Activated T-cell treated with anti-CD3 and anti-CD28 coated beads, Interleukin-2, amount 50 U/mL, for 48 hours (primary cell): ENCODE measurements around the gene ENTREP3.
"Not testable (repeated sequence)": the region's sequence is repeated elsewhere in the genome, so short reads cannot be mapped to it uniquely, and the experiment has no call there.

Experiments
- DNase-seq, 2 experiments: peaks; one replicate each; pipeline ENCODE4 v3.0.0-alpha.2; 2020

ENTREP3 gene

GRCh38 chr1:155255243-155256007, at the start of gene ENTREP3:
Gene ENTREP3 (minus strand): TSS chr1:155255483. CDS start chr1:155254877, 606 bp downstream.
- DNase-seq: peak; percentile 84 to 88

GRCh38 chr1:155304558-155305063, 49.3 kb upstream of the ENTREP3 start:
- no peak for DNase-seq

- DNase-seq: no peak
Measured at GRCh38 chr1:155301342-155301841, 46.1 kb upstream of the ENTREP3 start, which contains the start of gene PKLR. Gene PKLR (minus strand): TSS chr1:155301438. CDS start chr1:155301395, 43 bp downstream.

- no peak for DNase-seq
Measured at GRCh38 chr1:155300553-155301329, 45.5 kb upstream of the ENTREP3 start.

- no peak for DNase-seq
Measured at GRCh38 chr1:155300024-155300423, 44.7 kb upstream of the ENTREP3 start.

GRCh38 chr1:155297384-155297783, 42.1 kb upstream of the ENTREP3 start:
- no peak for DNase-seq

GRCh38 chr1:155296661-155297060, 41.4 kb upstream of the ENTREP3 start:
- DNase-seq: no peak

- DNase-seq: no peak
Measured at GRCh38 chr1:155295942-155296267, 40.6 kb upstream of the ENTREP3 start.

GRCh38 chr1:155295183-155295941, 40.1 kb upstream of the ENTREP3 start:
- no peak for DNase-seq

- DNase-seq: no peak
Measured at GRCh38 chr1:155294520-155295182, 39.4 kb upstream of the ENTREP3 start.

GRCh38 chr1:155293086-155293749, 37.9 kb upstream of the ENTREP3 start:
- no peak for DNase-seq

- not testable (repeated sequence) for DNase-seq
Measured at GRCh38 chr1:155291006-155291405, 35.7 kb upstream of the ENTREP3 start.

GRCh38 chr1:155287987-155288543, 32.8 kb upstream of the ENTREP3 start:
- DNase-seq: no peak

- no peak for DNase-seq
Measured at GRCh38 chr1:155286544-155286943, 31.3 kb upstream of the ENTREP3 start.

- DNase-seq: no peak
Measured at GRCh38 chr1:155285631-155286044, 30.4 kb upstream of the ENTREP3 start.

- DNase-seq: no peak
Measured at GRCh38 chr1:155285063-155285462, 29.8 kb upstream of the ENTREP3 start.

- no peak for DNase-seq
Measured at GRCh38 chr1:155284476-155284875, 29.2 kb upstream of the ENTREP3 start.

- no peak for DNase-seq
Measured at GRCh38 chr1:155282488-155283091, 27.3 kb upstream of the ENTREP3 start.

GRCh38 chr1:155279268-155279667, 24.0 kb upstream of the ENTREP3 start:
- DNase-seq: no peak

GRCh38 chr1:155278689-155279160, 23.4 kb upstream of the ENTREP3 start:
- peak in 1 of 2 experiments; percentile 20 for DNase-seq
